Body of pancreas (tissue), 4 donors: ENCODE results near the gene RIC1. TPM values are rescaled to one million over a fixed set of nuclear protein-coding genes. Genes with fewer than 3 reads are reported as not detected.
"Not testable (repeated sequence)": the region's sequence is repeated elsewhere in the genome, so short reads cannot be mapped to it uniquely, and the experiment has no call there.

Source experiments
- ATAC-seq: fragments of 150-250 bp; one replicate; pipeline ENCODE4 v1.9.1; 2016
- DNase-seq, 4 donors: peaks; one replicate each; pipeline ENCODE4 v3.0.0-alpha.2; 2019
- H3K27ac ChIP-seq, 4 donors: fragments of 200-600 bp; sonication (generic); 1 replicate in 3 of 4; 2 replicates in 1 of 4; pipeline versions ENCODE4 v1.5.1 to v1.6.1; 2016 to 2019; ENCODE audit warnings: mild to moderate bottlenecking in 1 of 4, mixed read lengths in 1 of 4, moderate library complexity in 1 of 4
- H3K27me3 ChIP-seq, 2 donors: fragments of 200-600 bp; sonication (generic); one replicate each; pipeline ENCODE4 v1.6.0; 2016; ENCODE audit warnings: mild to moderate bottlenecking in 1 of 2
- H3K36me3 ChIP-seq, 2 donors: fragments of 200-600 bp; sonication (generic); replicated peaks in 1 of 2; 2 replicates each; pipeline ENCODE4 v1.5.1; 2016; ENCODE audit warnings: low read depth in 2 of 2; ENCODE audit not compliant: insufficient read depth in 1 of 2
- H3K4me1 ChIP-seq: fragments of 200-600 bp; sonication (generic); one replicate; pipeline ENCODE4 v1.6.0; 2016
- H3K4me3 ChIP-seq, 2 donors: fragments of 200-600 bp; sonication (generic); 1 replicate in 1 of 2; 2 replicates in 1 of 2; pipeline ENCODE4 v1.5.1; 2016 to 2019
- H3K9me3 ChIP-seq, 3 donors: fragments of 200-600 bp; sonication (generic); 1 replicate in 2 of 3; 2 replicates in 1 of 3; pipeline ENCODE4 v1.5.1; 2016
- CTCF ChIP-seq, 7 experiments: fragments of 450-650 bp in 4 of 7; fragments of 200-600 bp in 3 of 7; sonication (generic) in 3 of 7; IDR thresholded peaks; one replicate each; pipeline ENCODE4 v1.5.1; 2016 to 2019; ENCODE audit warnings: antibody characterized with exemption in 7 of 7
- POLR2A ChIP-seq, 3 donors: fragments of 450-650 bp; IDR thresholded peaks; one replicate each; pipeline ENCODE4 v1.6.1; 2016; ENCODE audit warnings: antibody characterized with exemption in 3 of 3, mild to moderate bottlenecking in 2 of 3
- WGBS, 2 donors: methylation state at CpG; one replicate each; pipeline ENCODE4 v1.1.5; 2017; 5-methylcytosine and 5-hydroxymethylcytosine counted together
- intact Hi-C: fragments of 100-400 bp; cut with DNase I; formaldehyde crosslinking; loops from one replicate; pipeline ENCODE4 v1.15.1; 2023
- total RNA-seq, 2 donors: library from RNA; depleted of rRNA; stranded (reverse); fragments of >200 nt; gene quantifications; one replicate each; pipeline ENCODE4 v1.1.0, GENCODE V29; 2016

The RIC1 gene
- total RNA-seq, 2 donors from 2014 or later = 22.4 to 23.1 TPM

- intact Hi-C loops = no loop called here
- Histone ChIP-seq H3K27me3 (no peaks in the 10 kb centered on the region), H3K4me1 (no peaks in the 10 kb centered on the region), H3K36me3 (no peaks in the 10 kb centered on the region), H3K9me3 (no peaks in the 10 kb centered on the region), H3K27ac (no peak overlapping the region), H3K4me3 (no peak overlapping the region)
- TF ChIP-seq CTCF (IDR thresholded peaks at IDR 0.05) (no peak), POLR2A (IDR thresholded peaks at IDR 0.05) (no peak)
- ATAC-seq (no peak), DNase-seq (no peak)
- WGBS, 2 donors = 89 to 93% methylated on average over 2 of the region's 2 CpGs
Observed at GRCh38 chr9:5670079-5670478, 41.2 kb downstream of the RIC1 start.

- TF ChIP-seq CTCF (IDR thresholded peaks at IDR 0.05) = no peak
- TF ChIP-seq POLR2A (IDR thresholded peaks at IDR 0.05) = no peak
- Histone ChIP-seq H3K27me3 (no peaks in the 10 kb centered on the region), H3K27ac (no peak overlapping the region), H3K36me3 (no peaks in the 10 kb centered on the region), H3K4me3 (no peak overlapping the region), H3K9me3 (no peaks in the 10 kb centered on the region), H3K4me1 (no peaks in the 10 kb centered on the region)
- DNase-seq (no peak), ATAC-seq (no peak)
- 88 to 94% methylated on average over 3 of the region's 3 CpGs for WGBS, 2 donors
- intact Hi-C loops = no loop called here
Observed at GRCh38 chr9:5671711-5672353, 42.9 kb downstream of the RIC1 start.

GRCh38 chr9:5675046-5675445 is 46.1 kb downstream of the RIC1 start:
- H3K27ac ChIP-seq, H3K9me3 ChIP-seq, ATAC-seq, intact Hi-C loops, DNase-seq, H3K4me1 ChIP-seq, H3K36me3 ChIP-seq, H3K27me3 ChIP-seq, H3K4me3 ChIP-seq: not testable (repeated sequence)
- 94 to 98% methylated on average over 11 of the region's 11 CpGs for WGBS, 2 donors

GRCh38 chr9:5683591-5683990 is 54.7 kb downstream of the RIC1 start:
- H3K9me3 ChIP-seq, H3K27me3 ChIP-seq, H3K36me3 ChIP-seq, H3K4me1 ChIP-seq, H3K4me3 ChIP-seq, DNase-seq, intact Hi-C loops, H3K27ac ChIP-seq, ATAC-seq: not testable (repeated sequence)
- WGBS, 2 donors = 91 to 100% methylated on average over 8 to 11 of the region's 11 CpGs

GRCh38 chr9:5684101-5684500 is 55.2 kb downstream of the RIC1 start:
- DNase-seq = no peak
- intact Hi-C loops = no loop called here
- no peaks in the 10 kb centered on the region for H3K9me3 ChIP-seq
- no peak for TF ChIP-seq POLR2A (IDR thresholded peaks at IDR 0.05)
- no peak for TF ChIP-seq CTCF (IDR thresholded peaks at IDR 0.05)
- no peak for ATAC-seq
- H3K4me1 ChIP-seq = no peaks in the 10 kb centered on the region
- H3K4me3 ChIP-seq = no peak overlapping the region
- H3K27ac ChIP-seq = no peak overlapping the region
- WGBS, 2 donors = 98 to 100% methylated on average over 5 to 6 of the region's 7 CpGs
- no peaks in the 10 kb centered on the region for H3K36me3 ChIP-seq
- H3K27me3 ChIP-seq = no peaks in the 10 kb centered on the region

- Histone ChIP-seq H3K27me3 (no peaks in the 10 kb centered on the region), H3K36me3 (no peaks in the 10 kb centered on the region), H3K9me3 (no peaks in the 10 kb centered on the region), H3K4me1 (no peaks in the 10 kb centered on the region), H3K27ac (no peak overlapping the region), H3K4me3 (no peak overlapping the region)
- intact Hi-C loops = no loop called here
- DNase-seq (no peak), ATAC-seq (no peak)
- TF ChIP-seq POLR2A (IDR thresholded peaks at IDR 0.05) (no peak), CTCF (IDR thresholded peaks at IDR 0.05) (no peak)
- 38 to 55% methylated on average over 1 of the region's 1 CpG for WGBS, 2 donors
Observed at GRCh38 chr9:5688109-5688508, 59.2 kb downstream of the RIC1 start.
